Thyroid gland (tissue), 4 donors: ENCODE results near the gene PHACTR1.

Source experiments
- CTCF ChIP-seq, 6 experiments: fragments of 200-600 bp in 3 of 6; fragments of 450-650 bp in 3 of 6; sonication (generic) in 3 of 6; IDR thresholded peaks; one replicate each; pipeline ENCODE4 v1.5.1; 2016 to 2019; ENCODE audit warnings: antibody characterized with exemption in 6 of 6, mild to moderate bottlenecking in 2 of 6, inconsistent platforms in 1 of 6, moderate library complexity in 1 of 6
- POLR2A ChIP-seq, 2 donors: fragments of 450-650 bp; IDR thresholded peaks; one replicate each; pipeline ENCODE4 v1.6.1; 2017; ENCODE audit warnings: antibody characterized with exemption in 2 of 2, mild to moderate bottlenecking in 2 of 2, moderate library complexity in 1 of 2

- TF ChIP-seq CTCF (IDR thresholded peaks at IDR 0.05) (no peak), POLR2A (IDR thresholded peaks at IDR 0.05) (no peak)
These were observed 19.2 kb downstream of the PHACTR1 start for GRCh38 chr6:12735786-12736185.
